GM19395 (cell line): ENCODE measurements around the gene PAPSS1.
"Not testable (repeated sequence)": the region's sequence is repeated elsewhere in the genome, so short reads cannot be mapped to it uniquely, and the experiment has no call there.

Experiments
- ATAC-seq: cut with Tn5 transposase; IDR thresholded peaks from one replicate; pipeline ENCODE4 v1.9.1; 2021; ENCODE audit warnings: mild to moderate bottlenecking, moderate library complexity; ENCODE audit not compliant: unreplicated experiment

Gene PAPSS1

DNA sequence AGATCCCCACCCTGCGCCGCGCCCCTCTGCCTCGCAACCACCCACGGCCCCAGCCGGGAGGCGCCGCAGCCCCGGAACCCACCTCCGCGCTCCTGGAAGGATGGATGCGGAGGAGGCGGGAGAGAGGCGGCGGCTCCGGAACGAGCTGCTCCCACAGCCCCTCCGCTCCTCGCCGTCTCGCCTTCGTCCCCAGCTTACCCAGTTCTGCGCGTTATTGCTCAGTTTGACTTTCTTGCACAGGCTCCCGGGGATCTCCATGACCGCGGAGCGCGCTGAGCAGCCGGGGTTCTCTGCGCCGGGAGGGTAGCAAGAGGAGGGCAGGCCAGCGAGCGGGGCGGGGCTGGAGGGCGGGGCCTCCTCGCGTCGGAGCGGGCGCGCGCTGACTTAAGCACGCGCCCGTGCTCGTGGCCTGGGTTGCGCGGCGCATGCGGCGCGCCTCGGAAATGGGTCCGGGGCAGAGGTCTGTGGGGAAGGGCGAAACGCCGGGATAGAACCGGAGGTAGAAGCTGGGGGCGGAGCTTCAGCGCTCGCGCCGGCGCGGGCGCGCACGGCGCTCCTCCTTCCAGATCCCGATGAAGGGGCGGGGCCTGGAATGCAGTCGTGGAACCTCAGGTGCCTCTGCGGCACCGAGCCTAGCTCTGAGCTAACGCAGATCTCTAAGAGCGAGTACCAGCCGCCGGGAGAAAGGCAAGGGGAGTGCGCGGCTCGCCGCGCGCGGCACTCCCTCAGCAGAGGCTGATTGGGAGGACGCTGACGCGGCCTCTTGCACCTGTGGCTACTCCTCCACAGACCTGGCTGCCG, at the start of gene PAPSS1:
TSS of gene PAPSS1 (minus strand) at position 313 of the 801 bp plus-strand sequence. CDS start at position 258, 55 bp downstream.
- ATAC-seq = peak; percentile 85

DNA sequence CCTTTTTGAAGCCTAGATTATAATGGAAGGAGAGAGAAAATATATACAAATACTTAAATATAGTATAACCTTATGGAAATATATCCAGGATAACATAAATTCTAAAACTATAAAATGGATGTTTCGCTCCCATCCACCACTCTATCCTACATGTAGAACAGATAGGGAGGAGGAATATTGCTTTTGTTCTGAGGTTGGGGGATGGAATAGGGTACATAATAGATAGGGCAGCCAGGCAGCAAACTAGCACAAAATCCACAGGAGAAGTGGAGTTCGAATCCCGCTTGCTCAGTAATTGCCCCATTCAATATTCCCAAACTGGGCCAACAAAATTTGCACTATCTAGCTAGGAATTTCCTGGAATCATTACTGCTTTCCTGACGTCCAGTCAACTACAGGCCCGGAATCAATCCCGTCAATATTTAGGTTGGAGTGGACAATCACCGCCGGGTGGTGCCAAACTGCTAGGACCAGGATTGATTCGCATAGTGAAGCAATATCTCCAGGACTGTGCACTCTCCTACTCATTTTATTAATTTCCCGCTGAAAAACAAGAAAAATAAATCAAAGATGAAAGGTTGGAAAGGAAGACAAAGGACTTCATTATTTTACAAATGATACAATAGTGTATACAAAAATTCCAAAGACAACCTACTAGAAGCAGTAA, 40.4 kb upstream of the PAPSS1 start:
- ATAC-seq = no peak

DNA sequence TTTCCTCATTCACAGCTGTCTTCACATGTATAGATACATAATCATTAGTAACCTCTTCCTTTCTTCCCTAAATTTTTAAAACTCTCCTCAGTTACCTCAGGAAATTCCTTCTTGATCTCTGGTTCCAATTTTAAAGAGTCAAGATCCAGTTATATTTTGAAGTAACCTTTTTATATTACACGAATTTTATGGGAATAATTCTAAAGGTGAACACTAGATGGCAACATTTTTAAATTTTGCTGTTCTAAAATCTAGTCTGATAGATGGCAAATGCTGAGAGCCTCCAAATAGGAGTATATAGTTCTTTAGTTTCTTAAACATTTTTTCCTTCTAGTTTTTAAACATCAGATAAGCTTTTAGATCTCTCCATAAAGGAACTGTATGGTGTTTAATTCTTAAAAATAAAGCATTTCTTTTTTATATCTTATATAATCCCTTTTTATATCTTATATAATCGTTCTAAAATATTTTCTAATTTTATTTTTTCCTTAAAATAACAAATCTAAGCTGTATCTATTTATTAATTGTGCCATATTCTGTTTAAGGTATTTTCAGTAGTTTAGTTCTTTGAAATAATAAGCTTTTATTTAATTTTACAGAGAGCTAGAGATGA, 37.9 kb upstream of the PAPSS1 start:
- no peak for ATAC-seq

DNA sequence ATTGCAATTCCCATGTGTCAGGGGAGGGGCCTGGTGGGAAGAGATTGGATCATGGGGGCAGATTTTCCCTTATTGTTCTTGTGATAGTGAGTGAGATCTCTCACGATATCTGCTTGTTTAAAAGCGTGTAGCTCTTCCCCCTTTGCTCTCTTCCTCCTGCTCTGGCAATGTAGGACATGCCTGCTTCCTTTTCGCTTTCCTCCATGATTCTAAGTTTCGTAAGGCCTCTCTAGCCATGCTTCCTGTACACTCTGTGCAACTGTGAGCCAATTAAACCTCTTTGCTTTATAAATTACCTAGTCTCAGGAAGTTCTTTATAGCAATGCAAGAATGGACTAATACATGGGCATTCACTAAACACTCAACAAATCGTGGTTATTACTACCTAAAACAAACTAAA, 37.2 kb upstream of the PAPSS1 start:
- no peak for ATAC-seq

DNA sequence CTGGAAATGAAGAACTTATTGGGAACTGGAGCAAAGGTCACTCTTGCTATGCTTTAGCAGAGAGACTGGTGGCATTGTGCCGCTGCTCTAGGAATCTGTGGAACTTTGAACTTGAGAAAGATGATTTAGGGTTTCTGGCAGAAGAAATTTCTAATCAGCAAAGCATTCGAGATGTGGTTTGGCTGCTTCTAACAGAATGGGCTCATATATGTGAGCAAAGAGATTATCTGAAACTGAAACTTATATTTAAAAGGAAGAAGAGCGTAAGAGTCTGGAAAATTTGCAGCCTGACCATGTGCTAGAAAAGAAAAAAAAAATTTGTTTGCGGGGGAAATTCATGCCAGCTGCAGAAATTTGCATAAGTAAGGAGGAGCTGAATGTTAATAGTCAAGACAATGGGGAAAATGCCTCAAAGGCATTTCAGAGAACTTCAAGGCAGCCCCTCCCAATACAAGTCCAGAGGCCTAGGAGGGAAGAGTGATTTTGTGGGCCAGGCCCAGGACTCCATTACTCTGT, 35.9 kb upstream of the PAPSS1 start:
- ATAC-seq = no peak

DNA sequence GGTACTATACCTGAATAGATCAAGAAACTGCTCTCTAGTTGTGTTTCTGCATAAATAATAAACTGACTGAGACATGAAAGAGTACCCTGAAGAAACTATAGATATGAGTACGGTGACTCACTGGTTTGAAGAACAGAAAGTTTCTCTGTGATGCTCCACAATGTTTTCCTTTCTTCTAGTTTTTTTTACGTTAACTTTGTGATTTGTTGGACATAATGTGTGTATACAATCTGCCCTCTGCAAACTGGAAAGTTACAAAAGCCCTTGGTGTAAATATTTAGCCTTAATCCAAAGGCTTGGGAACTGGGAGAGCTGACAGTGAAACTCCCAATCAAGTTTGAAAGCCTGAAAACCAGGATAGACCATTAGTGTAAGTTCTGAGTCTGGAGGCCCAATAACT, 31.6 kb upstream of the PAPSS1 start:
- ATAC-seq = no peak

DNA sequence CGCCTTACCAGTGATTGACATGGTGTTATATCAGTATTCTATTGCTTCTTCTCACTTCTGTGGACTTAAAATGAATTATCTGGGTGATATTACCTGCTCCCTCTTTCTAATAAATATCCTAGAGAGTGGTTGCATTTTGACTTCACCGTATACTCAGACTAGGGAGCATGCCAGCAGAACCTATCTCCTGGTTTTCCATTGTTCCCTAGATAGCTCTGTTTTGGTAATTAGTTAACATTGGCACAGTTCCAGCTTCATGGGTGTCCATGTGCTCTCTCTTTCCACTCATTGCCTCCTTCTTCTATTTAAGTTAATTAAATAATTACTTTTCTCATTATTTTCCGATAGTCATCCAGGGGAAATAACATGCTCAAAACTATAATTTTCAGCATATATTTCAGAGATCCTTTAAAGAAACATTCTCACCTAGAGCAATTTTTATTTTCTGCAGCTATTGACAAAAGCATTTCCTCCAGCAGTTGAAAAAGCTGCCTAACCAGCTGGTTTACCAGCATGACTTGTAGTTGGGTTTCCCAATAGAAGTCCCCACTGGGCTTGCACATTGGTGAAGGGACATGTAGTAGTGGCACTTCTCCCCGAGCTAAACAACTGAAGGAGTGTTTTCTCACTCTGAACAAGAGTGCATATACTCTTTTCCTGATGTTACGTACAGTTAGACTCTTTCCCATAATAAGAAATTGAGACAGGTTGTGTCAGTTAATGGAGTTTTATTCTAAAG, 27.9 kb upstream of the PAPSS1 start:
- ATAC-seq = no peak

DNA sequence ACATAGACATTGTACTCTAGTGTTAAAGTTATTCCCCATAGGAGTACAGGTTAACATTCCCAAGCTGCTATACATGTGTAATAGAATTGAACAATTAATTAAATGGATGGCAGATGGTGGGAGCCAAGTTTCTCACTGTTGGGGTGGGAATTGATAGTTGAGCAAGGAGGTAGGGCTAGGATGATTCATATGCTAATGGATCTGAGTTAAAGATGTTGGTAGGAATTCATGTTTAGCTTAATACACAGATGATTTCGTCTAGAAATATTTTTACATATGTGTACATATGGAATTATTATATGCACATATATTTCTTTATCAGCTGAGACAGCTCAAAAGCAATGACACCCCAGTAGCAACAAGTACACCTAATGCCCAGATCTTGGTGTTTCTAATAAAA, 26.1 kb upstream of the PAPSS1 start:
- no peak for ATAC-seq

DNA sequence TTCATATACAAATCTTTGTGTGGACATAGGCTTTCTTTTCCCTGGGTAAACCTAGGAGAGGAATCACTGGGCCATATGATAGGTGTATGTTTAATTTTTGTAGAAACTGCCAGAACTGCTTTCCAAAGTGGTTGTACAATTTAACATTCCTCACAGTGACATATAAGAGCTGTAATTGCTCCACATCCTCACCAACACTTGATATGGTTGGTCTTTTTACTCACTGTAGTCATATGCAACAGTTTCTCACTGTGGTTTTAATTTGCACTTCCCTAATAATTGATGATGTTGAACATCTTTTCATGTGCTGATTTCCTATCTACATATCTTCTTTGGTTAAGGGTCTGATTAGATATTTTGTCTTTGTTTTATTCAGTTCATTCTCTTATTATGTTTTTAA, 24.5 kb upstream of the PAPSS1 start:
- ATAC-seq = no peak

DNA sequence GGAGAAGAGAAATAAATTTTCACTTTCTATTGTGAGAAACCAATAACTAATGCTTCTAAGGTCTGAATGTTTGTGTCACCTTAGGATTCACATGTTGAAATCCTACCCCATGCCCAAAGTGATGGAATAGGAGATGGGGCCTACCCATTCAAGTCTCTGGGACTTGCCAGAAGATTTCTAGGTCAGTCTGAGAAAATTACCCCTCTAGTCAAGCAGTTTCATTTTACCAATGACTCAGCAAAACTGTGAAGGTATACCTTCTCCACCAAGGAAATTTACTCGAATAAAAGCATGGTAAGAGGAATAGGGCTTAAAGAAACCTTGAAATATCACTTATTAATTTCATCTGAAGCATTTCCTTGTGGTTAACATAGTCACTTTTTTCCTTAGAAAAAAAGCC, 23.5 kb upstream of the PAPSS1 start:
- no peak for ATAC-seq

DNA sequence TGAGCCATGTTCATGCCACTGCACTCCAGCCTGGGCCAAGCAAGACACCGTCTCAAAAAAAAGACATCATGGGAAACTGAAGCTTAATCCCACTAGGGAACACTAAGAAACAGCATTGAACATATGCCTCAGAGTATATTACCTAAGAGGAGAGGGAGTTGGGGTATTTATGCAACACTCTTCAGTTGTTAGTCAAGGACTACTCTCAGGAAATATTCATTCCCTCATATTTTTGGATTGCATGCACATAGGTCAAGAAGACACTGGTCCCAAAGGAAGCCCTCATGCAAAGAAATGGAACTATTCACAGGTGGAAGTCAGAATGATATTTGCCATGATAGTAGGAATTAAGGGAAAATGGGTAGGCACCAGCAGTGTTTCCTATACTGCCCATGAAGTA, 22.8 kb upstream of the PAPSS1 start:
- no peak for ATAC-seq

DNA sequence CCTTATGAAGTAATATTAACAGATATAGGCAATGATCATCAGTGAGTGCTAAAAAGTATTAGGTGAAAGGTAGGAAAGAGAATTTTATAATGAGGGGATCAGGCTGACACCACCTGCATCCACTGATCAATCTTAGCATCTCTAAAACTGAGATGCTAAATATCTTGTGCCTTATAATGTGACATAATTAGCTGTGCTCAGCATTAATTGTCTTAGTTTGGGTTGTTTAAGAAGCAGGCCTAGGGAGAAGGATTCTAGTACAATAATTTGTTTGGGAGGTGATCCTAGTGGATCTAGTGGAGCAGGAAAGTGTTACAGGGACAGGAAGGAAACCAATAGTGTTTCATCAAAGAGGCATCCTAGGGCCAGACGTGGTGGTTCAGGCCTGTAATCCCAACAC, 22.2 kb upstream of the PAPSS1 start:
- no peak for ATAC-seq

DNA sequence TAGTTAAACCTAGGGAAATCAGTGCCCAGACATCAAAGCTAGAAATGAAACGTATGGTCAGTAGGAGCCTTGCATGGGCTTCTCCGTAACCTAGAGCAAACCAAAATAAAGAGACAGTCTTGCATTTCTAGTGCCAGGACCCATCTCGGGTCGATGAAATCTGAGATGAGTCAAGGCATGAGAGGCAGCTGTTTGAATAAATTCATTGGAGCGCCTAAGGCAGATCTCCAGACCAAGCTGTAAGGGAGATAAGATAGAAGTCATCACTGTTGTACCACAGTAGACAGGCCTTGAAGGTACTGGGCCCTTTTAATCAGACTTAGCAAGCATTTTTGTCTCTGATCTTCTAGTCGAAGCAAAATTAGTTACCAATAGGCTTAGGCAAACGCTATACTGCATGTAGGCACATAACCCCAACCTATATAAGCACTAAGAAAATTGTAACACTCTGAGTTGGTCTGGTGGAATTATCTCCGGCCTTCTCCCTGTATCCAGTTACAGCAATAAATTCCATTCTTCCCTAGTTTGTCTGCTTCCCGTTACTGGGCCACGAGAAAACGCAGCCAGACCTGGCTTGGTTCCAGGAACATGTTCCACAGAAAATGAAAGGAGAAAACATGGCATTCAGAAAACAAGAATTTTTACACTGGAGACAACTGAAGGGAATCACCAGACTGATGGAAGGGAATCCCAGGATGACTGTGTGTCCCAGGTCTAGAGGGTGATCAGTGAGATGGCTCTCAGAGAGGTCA, 21.1 kb upstream of the PAPSS1 start:
- no peak for ATAC-seq

DNA sequence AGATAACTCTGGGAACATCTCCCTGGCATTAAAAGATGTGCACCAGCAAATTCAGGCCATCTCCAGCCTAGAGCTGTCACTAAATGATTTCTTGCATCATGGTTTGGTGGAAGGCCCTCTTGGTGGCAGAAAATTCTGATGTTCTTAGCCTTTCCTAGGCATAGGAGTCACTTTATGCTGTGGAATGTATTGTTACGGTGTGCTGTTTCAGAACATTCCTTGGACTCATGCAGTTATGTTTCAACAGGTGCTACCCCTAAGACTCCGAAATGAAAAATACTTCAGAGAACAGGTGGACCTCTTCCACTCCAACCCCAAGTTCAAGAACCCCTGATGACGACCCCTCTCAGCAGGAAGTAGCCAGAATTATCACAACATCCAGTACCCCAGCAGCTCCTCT, 20.3 kb upstream of the PAPSS1 start:
- ATAC-seq = no peak

DNA sequence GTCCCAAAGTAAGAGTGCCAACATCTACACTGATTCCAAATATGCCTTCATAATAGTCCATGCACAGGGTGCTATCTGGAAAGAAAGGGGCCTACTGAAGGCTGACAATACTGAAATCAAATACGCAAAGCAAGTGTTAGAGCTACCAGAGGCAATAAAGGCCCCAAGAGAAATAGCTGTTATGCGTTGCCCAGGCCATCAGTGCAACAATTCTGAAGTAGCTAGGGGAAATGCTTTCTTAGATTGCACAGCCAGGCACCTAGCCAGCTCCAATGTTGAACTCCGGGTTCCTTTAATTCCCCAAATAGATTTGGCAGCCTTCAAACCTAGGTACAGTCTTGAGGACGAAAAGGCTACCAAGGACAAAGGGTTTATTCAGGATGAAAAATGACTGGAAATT, 17.4 kb upstream of the PAPSS1 start:
- ATAC-seq = no peak

DNA sequence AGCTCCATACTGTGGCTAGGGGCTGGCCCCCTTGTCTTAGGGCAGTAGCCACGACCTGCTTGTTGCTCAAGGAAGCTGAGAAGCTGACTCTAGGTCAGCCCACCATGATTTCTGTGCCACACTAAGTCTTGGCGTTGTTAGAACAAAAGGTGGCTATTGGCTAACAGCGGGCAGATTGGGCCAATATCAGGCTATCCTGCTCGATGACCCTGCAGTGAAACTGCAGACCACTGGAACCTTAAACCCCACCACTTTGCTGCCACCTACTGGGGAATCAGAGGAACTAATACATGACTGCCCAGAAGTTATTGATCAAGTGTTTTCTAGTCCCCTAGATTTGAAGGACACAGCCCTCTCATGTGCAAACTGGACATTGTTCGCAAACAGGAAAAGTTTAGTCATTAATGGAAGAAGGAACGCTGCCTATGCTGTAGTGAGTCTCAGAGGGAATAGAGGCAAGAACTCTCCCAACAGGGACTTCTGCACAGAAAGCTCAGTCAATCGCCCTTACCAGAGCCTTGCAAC, 17.0 kb upstream of the PAPSS1 start:
- ATAC-seq = peak; percentile 80

DNA sequence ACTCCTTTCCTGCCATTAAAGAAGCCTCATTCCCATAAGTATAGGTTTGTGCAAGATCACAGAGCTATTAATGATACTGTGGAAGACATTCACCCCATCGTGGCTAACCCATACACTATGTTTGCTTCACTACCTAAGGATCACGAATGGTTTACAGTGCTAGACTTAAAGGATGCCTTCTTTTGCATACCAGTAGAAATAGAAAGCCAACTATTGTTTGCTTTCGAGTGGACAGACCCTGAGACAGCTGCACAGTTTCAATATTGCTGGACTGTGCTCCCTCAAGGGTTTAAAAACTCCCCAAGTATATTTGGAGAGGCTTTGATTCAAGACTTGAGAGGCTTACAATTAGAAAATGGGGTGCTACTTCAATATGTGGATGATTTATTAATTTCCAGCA, 16.0 kb upstream of the PAPSS1 start:
- ATAC-seq = peak; percentile 63

DNA sequence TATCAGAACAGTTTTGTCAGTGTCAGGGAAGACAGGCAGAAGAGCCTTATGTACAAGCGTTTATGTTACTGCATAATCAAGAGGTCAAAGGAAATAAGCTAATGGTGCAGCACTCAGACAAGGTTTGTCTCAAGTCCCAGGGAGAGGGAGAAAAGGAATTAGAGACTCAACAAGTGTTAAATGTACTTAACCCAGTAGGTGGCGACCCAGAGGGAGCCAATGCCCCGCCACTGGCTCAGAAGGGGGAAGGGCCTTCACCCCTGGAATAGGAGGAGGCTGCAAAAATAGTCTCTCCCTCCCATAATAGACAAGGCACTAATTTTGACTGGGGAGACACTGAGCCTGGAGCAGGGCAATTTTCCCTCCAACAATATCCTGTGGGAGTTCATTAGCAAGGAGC, 14.1 kb upstream of the PAPSS1 start:
- no peak for ATAC-seq

DNA sequence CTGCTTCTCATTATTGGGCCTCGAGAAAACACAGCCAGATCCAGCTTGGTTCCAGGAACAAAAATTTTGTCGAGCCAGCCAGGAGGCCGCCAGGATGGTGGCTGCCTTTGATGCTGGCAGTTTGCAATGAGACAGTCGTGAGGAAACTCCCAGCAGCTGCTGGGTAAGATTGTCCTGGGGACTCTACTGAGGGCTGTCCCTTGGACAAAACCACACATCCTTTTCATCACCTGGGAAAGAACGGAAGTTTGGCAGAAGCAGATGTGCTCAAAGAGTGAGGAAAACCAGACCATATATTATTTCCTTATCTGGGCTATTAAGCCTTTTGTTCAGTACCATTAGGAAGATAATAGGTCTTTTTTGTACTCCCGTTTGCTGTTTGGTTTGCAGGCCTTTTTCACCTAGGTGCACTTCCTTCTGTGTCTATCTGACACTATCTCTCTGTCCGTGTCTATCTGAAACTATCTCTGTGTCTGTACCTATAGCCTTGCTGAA, 13.4 kb upstream of the PAPSS1 start:
- ATAC-seq = no peak

DNA sequence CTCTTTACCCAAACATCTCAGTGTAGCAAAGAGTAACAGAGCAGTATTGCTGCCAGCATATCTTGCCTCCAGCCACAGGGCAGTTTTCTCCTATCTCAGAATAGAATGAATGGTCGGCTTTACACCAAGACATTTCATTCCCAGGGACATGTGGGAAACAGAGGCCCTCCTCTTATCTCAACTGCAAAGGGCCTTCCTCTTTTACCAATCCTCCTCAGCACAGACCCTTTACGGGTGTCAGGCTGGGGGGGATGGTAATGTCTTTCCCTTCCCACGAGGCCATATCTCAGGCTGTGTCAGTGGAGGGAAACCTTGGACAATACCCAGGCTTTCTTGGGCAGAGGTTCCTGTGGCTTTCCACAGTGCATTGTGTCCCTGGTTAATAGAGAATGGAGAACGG, 9.0 kb upstream of the PAPSS1 start:
- not testable (repeated sequence) for ATAC-seq
